ENCODE measurements around the gene SMTN.
A peak's percentile ranks its signal among the peaks of the same experiment; 100 is the strongest.
"Not testable (repeated sequence)": the region's sequence is repeated elsewhere in the genome, so short reads cannot be mapped to it uniquely, and the experiment has no call there.

Gene SMTN

DNA sequence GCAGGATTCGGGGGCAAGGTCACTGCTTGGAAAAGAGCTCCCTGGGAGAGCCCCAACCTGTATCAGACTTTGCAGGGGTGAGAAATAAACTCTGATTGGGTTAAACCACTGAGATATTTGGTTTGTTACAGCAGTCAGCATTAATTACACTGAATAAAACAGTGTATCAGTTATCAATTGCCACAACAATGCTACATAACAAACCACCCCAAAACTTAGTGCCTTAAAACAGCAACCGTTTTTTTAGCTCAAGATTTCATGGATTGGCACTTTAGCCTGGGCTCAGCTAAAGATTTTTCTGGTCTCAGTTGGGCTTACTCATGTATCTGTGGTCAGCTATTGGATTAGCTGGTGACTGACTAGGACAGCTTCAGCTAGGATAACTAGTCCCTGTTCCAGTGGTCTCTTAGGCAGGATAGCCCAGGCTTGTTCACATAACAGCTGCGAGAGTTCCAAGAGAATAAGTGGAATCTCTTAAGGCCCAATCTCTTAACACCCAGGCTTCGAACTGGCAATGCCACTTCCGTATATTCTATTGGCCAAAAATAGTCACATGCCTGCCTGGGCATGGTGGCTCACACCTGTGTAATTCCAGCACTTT, 7.5 kb upstream of the SMTN start:
- DNase-seq = not testable (repeated sequence)

DNA sequence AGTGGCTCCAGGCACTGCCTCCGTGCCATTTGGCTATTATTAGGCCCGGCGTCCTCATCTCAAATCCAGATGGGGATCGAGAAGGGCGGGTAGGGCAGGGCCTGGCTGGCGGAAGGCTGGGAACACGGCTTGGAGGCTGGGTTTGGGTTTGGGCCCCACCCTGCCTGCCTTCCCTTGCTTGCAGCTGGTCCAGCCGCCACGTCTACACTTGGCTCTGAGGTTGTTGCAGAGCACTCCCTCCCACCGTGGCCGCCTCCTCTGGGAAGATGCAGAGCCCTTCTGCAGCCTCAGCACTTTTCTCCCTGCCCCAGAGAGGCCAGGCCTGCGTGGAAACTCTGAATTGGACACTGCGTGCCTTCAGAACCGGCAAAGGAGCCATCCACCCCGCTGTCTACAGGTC, 5.2 kb upstream of the SMTN start:
- no peak for DNase-seq

DNA sequence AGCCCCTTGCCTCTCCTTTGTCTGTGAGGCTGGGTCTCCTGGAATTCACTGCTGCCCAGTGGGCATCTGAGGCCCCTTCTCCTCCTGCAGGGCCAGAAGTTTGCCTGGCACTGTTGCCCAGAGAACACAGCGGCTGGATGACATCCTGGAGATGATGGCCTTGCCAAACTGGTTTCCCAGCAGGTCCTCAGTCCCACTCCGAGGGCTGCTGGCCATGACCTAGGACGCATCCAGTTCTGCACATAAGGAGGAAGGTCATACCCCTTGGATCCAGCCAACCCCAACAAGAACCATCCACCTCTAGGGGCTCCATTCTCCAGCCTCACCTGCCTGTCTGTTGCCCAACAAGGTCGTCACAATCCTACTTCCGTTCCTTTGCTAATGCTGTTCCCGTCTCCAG, 3.4 kb upstream of the SMTN start:
- DNase-seq = no peak

DNA sequence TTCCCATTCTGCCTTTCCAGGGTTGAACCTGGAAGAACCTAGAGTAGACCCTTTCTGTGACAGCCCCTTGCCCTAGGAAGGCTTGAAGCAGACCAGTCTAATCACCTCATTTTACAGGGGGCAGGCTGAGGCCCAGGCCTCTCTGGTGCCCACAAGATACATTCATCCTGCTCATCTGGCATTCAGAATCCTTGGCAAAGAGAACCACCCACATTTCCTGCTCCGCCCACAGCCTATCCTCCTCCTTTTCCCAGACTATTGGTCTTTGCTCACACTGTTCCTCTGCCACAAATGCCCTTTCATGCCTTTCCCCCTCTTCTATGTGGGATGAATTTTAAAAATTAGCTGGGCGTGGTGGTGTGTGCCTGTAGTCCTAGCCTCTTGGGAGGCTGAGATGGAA, 2.7 kb upstream of the SMTN start:
- not testable (repeated sequence) for DNase-seq

DNA sequence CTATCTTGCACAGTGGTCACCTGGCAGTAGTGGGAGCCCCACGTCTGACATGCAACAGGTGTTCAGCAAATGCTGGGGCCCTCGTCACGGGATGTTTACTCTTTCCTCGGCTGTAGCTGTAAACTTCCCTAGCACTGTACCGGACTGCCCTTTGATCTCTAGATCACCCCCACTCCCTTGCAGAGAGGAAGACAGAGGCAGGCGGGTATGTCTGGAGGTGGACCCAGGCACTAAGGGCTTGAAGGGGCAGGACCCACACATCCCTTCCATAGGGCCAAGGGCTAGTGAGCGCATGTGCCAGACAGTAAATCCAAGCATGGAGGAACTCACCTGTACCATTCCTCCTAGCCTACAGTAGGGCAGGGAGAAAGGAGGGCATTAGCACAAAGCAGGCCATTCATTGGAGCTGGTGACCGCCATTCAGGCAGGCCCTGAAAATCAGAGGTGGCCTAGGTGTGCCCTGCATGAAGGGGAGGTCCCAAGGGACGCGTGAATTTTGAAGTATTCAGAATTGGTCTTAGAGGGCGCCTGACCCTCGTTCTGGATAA, 1.9 kb upstream of the SMTN start:
- no peak for DNase-seq

DNA sequence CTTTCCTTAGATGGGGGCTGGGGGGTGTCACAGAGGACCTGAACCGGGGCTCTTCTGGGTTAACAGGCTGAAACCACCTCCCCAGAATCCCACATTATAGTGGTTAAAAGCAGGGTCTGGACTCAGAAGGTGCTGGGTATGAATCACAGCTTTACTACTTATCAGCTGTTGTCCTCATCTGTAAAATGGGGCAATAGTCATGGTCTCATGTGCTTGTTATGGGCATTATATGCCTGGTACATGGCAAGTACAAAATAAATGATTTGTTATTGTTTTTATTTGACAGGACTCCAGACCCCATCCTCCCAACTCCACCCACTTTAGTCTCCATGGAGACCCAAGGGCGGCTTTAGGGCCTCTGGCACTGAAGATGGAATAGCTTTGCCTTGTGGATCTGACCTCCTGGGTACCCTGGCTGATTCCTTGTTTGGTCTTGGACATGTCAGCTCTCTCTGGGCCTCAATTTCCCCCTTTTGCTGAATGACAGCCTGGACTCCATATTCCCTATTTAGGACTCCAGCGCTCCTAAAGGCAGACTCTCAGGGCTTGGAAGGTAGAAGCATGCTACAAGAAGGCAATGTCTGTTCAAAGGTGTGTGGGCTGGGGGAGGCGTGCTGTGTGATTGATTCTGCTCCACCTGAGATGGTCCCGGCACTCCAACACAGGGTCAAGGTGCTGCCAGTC, 812 bp upstream of the SMTN start:
- DNase-seq = no peak

DNA sequence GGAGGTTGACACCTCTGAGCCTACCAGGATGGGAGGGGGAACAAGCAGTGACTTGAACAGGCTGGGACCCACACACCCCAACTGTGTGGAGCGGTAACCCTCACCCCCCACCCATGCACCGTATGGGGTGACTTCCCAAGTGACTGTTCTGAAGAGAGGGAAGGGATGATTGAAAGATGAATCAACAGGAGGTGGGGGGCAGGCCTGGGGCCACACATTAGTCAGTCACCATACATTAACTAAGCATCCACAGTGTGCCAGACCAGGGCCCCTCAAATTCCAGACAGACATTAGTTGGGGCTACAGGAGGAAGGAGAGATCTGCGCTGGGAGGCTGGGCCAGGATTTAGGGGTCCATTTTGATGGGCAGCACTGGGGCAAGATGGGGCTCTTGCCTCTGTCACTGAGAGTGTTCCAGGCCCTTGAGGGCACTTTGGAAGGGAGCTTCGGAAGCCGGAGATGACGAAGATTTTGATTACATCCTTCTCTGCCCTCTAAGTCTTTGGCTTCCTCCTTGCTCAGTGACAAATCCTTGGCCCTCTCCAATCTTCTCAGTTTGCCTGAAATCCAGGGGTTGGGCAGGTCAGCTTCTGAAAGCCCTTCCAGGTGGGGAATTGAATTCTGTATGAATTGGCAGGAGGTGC, 966 bp downstream of the SMTN start:
- DNase-seq = no peak

DNA sequence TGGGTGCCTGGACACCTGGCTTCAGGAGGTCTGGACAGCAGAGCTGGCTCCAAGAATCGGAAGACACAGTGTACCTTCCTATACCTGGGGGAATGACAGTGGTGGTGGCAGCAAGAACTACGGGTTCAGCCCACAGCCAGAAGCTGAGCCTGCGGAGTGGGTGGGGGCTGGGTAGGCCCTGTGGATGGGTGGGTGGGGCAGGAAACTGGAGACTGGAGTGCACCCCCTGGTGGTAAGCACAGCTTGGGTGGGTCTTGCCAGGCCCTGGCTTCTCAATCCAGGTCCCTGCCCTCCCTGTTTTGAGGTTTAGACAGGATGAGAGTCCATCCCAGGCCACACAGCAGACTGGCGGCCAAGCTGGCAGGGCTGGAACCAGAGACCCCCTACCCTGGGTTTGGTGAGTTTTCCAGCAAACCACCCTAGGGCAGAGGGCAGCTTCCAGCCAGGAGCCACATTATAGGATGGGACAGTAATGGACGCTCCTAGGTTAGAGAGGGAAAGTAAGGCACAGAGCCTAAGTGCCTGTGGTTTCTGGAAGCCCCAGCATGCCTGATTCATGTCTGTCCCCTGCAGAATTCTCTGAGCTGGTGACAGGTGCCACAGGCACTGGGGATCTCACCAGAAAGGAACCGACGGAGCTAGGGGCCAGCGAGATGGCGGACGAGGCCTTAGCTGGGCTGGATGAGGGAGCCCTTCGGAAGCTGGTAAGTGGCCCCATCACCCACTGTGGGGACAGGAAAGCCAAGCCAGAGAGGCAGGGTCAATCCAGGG, 1.7 kb downstream of the SMTN start:
- peak; percentile 31 to 35 for DNase-seq

DNA sequence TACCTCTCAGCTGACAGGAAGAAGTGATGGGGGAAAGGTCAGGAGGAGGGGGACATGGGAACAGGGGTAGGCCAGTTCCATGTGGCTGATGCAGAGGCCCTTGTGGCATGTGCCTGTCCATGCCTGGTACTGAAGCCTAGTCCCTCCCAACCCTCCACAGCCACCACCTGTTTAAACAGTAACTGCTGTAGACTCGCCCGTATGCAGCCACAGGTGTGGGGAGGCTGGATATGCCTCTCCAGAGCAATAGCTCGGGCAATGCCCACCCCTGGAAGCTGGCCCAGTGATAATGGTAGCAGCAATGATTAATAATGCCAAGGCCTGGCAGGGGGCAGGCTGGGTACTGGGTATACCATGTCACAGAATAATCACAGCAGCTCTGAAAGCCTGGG, 2.3 kb downstream of the SMTN start:
- DNase-seq = no peak

DNA sequence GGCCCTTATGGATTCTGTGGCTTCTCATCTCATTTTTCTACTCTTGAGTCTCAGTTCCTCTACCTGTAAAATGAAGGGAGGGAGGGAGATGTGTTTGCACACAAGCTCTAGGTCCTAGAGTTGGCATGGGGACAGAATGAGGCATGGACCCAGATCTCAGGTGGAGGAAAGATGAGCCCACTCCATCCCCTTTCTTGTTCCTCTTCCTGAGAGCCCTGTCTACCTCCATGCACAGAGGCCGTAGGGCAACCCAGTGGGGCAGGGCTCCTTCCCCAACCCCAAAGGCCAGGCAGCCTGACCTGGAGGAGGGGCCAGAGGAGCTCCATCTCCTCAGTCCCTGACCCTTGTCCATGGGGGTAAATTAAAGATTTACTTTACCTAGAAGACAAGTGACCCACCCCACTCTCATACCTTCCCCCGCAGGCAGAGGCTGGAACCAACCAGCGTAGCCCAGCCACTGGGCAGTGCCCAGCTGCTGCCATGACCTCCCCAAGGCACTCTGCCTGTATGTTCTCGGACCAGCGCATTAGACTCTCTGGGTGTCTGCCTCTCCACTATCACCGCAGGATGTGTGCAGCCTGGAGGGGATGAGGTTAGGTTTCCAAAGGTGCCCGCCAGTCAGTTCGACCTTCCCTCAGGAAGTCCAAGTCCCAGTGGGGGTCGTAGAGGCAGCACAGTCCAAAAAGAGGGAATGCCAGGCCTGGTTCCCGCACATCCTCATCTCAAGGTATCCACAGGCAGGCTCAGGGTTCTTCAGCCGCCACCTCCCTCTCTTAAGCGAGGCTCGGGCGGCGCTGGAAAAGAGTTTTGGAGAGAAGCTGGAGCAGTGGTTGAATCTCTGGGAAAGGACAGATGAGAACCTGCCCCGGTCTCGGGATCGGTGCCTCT, 3.0 kb downstream of the SMTN start:
- no peak for DNase-seq

DNA sequence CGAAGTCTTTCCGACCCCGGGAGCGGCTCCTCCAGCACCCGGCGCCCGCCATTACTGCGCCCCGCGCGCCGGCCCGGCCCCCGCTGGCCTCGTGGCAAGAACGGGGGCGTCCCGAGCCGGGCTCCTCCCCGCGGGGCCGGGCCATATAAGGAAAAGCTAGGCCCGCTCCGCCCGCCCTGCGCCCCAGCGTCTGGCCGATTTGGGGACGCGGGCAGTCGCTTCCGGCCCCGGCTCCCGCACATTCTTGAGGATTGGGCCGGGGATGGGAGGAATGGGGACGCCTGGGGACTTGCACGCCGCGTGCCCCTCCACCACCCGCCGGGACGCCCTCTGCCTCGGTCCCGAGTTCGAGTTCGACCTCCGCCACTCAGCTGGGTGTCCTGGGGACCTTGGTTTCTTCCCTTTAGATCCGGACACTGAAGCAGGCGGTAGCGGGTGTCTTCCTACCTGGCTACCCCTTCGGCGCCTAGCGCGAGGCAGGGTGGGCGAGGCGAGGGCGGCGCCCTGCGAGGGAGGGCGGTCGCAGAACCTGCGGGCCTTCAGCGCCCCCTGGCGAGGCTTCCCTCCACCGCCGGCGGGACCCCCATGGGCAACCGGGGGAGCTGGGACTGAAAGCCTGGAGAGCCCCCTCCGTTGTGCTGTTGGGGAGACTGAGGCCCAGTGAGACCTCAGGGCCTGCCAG, 3.8 kb downstream of the SMTN start:
- DNase-seq = peak; percentile 84 to 89

DNA sequence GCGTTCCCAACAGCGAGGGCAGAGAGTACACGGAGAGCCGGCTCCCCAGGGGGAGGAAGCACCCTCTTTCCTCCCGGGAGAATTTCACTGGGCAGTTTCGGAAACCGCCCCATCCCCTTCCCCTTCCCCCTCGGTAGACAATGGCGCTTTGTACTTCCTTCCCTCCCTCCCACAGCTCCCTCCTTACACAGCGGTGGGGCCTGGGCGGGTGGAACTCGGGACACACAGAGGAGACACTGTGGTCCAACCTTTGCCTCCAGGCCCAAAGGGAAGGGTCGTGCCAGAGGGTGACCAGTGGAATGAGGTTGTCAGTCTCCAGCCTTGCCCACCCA, 4.3 kb downstream of the SMTN start:
- DNase-seq = peak in 1 of 2 donors; percentile 35

DNA sequence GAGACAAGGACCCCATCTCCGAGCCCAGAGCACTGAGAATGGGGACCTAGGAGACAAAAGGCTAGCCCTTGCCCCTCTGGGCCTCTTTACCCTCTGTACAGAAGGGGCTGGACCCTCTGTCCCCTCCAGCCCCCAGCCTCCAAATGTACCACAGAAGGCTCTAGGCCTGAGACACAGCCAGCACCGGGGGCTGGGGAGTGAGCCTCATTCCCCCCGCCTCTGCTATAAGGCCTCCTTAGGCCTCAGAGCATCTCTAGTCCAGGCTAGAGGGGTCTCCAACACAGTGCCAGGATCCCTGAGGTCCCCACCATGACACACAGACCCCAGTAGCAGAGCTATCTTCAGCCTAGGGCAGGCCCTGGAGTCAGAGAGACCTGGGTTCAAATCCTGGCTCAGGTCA, 4.8 kb downstream of the SMTN start:
- no peak for DNase-seq

DNA sequence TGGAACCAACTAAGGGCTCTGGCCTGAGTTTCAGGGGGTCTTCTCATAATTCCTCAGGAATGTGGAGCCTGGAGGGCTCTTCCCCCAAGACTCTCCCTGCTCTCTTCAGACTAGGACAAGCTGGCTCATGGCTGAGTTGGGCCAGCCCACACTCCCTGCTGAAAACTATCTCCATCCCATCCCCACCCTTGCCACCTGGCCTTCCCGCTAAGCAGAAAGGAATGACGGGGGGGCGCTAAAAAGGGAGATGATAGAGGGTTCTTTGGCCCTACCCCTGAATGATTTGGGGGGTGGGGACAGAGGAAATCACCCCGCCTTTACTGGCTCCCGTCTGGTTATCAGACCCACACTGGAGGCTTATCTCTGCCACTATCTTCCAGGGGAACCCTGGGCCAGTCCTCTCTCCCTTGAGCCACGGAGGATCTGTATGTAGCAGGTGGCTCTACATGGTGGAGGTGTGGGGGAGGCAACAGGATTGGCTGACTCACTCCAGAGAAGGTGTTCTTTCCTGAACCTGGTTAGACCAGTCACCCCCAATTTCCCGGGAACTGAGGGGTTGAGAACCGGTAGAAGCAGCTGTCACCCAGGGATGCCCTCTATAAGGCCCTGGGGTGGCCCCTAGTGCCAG, 5.7 kb downstream of the SMTN start:
- no peak for DNase-seq

DNA sequence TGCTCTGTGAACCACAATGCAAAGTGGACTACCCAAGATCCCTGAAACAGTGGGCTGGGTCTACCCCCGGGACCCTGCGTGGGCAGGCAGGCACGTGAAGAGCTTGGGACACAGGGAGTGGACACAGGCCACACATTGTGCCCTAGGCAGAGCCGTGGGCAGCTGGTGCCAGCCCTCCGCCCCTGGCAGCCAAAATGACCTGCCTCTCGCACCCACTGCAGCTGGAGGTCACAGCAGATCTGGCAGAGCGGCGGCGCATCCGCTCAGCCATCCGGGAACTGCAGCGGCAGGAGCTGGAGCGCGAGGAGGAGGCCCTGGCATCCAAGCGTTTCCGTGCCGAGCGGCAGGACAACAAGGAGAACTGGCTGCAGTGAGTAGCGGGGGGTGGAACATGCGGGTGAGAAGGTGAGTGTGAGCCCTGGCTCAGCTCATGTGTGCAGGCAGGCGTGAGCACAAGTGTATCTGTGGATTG, 6.7 kb downstream of the SMTN start:
- no peak for DNase-seq

DNA sequence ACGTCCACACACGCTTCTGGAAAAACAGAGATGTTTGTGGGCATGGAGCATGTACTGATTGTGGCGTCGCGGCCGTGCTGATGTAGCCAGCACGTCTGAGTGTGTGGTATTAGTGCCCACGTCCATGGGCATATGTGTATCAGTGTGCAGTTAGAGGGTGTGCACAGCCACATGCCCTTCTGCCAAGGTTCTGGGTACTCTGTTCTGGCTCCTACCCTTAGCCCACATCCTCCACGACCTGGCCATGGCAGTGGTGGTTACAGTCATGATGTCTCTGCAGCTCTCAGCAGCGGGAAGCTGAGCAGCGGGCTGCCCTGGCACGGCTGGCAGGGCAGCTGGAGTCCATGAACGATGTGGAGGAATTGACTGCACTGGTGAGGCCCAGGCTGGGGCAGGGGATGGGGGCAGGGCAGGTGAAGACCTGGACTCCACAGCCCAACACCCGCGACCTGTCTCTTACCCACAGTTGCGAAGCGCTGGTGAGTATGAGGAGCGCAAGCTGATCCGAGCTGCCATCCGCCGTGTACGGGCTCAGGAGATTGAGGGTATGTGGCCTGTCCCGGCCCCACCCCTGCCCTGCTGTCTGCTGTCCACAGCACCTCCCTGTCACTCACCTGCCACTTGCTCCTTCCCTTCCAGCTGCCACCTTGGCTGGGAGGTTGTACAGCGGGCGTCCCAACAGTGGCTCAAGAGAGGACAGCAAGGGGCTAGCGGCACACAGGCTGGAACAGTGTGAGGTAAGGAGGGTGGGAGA, 7.3 kb downstream of the SMTN start:
- DNase-seq = no peak

DNA sequence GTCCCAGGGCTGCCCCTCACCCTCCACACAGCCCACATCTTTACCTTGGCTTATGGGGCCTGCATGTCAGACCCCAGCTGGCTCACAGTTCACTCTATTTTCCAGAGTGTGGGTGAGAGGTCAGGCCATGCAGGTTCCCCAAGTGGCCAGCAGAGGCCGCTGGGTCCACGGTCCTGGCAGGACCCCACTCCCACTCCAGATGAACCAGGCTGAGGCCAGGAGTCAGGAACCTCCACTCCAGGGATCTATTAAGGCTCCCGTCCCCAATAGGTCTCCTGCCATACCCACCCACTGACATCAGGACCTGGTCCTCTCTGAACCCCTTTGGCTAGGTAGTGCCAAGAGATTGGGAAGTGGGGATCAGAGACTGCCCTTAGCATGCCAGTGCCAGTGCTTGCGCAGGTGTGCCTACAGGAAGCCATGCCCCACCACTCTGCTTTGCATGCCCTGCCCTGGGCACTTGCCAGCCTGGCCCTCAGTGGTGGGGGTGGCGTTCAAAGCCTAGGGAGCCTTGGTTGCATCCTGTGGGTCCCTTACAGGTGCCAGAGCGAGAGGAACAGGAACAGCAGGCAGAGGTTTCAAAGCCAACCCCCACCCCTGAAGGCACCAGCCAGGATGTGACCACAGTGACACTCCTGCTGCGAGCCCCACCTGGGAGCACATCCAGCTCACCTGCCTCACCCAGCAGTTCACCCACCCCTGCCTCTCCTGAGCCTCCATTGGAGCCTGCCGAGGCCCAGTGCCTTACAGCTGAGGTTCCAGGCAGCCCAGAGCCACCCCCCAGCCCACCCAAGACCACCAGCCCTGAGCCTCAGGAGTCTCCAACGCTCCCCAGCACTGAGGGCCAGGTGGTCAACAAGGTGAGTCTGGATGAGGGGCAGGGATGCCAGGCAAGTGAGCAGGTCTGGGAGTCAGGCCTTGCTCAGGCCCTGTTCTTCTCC, 8.3 kb downstream of the SMTN start:
- DNase-seq = peak; percentile 21 to 56

DNA sequence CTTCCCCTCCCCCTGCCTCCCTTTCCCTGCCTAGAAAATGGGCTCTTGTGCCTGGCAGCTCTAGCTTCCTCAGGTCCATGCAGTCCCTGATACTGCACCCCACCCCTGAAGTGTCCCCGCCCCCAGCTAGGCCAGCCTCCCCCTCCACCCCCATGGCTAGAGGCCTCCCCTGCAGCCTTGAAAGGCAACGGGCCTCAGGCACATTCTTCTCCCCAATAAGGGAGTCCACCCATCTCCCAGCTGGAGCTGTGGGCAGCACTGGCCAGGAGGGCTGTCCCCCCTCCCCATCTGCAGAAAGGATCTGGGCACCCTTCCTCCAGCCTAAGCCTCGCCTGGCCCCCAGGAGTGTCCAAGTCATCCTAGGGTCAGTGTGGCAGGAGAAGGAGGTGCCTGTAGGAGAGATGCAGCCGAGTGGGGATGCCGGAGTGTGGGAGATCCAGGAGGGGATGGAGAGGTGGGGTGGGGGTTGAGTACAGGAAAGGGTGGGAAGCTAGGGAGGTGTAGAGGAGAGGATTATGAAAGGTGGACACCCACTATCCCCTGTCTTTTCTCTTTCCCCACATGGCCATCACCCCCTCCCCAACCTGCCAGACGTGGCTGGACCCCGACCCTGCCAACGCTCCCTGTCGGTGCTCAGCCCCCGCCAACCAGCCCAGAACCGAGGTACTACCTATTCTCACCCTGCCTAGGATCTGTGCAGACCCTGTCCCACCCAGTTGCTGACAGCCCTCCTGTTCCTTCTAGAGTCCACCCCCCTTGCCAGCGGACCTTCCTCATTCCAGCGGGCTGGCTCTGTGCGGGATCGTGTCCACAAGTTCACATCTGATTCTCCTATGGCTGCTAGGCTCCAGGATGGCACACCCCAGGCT, 9.3 kb downstream of the SMTN start:
- DNase-seq = no peak

Data from inflammatory macrophage treated with lipopolysaccharide for 1 hour (primary cell).